H1 (cell line): ENCODE measurements around the gene MBD1. TPM values are rescaled to one million over a fixed set of nuclear protein-coding genes. Genes with fewer than 3 reads are reported as not detected.

Experiments
- CTCF ChIA-PET: fragments of 300-600 bp; sonication (Branson Sonifier 250); formaldehyde crosslinking; loops from one replicate; lab custom pipeline; 2021; ENCODE audit not compliant: partially characterized antibody; lab: Charles Lee
- POLR2A ChIA-PET: fragments of 300-600 bp; sonication (Branson Sonifier 250); formaldehyde crosslinking; loops from one replicate; lab custom pipeline; 2021; ENCODE audit warnings: inconsistent platforms; ENCODE audit not compliant: partially characterized antibody; lab: Charles Lee
- DNase-seq, 2 experiments: peaks; one replicate each; pipeline versions ENCODE4 v3.0.0 to v3.0.0-alpha.2; 2010 to 2022; ENCODE audit warnings: low spot score in 2 of 2, low read depth in 1 of 2, mixed read lengths in 1 of 2
- FAIRE-seq: peaks from 2 replicates; lab custom pipeline; 2011; peaks lifted over from hg19 to GRCh38; lab: Jason Lieb, UNC
- H2AFZ ChIP-seq: 2 replicates; pipeline ENCODE4 v1.8.1; 2012; ENCODE audit warnings: low read length, inconsistent platforms
- H2AK5ac ChIP-seq: 2 replicates; pipeline ENCODE4 v1.6.1; 2013; ENCODE audit warnings: low read depth, low read length
- H2BK120ac ChIP-seq: replicated peaks from 2 replicates; pipeline ENCODE3; 2013; ENCODE audit warnings: low read depth, low read length, inconsistent platforms
- H2BK12ac ChIP-seq: 2 replicates; pipeline ENCODE4 v1.6.1; 2013; ENCODE audit warnings: low read depth, low read length
- H2BK15ac ChIP-seq: 2 replicates; pipeline ENCODE4 v1.6.1; 2013; ENCODE audit warnings: low read length
- H2BK20ac ChIP-seq: 2 replicates; pipeline ENCODE4 v1.6.1; 2013; ENCODE audit warnings: low read length
- H2BK5ac ChIP-seq: 2 replicates; pipeline ENCODE4 v1.6.1; 2013; ENCODE audit warnings: low read depth, low read length
- H3K14ac ChIP-seq: 2 replicates; pipeline ENCODE4 v1.6.1; 2013; ENCODE audit warnings: inconsistent platforms; ENCODE audit not compliant: insufficient read length
- H3K18ac ChIP-seq: 2 replicates; pipeline ENCODE4 v1.6.1; 2013; ENCODE audit warnings: low read length; ENCODE audit errors: extremely low read depth
- H3K23ac ChIP-seq: 2 replicates; pipeline ENCODE4 v1.6.1; 2013; ENCODE audit warnings: inconsistent platforms; ENCODE audit not compliant: insufficient read length
- H3K23me2 ChIP-seq: 2 replicates; pipeline ENCODE4 v1.6.1; 2013; ENCODE audit warnings: low read depth, low read length
- H3K27ac ChIP-seq: 2 replicates; pipeline ENCODE4 v1.6.1; 2011; ENCODE audit warnings: low read depth, low read length, inconsistent platforms
- H3K27me3 ChIP-seq, 4 experiments: replicated peaks in 1 of 4; 1 replicate in 1 of 4; 2 replicates in 3 of 4; pipeline versions ENCODE4 v1.6.1 to v1.8.1; 2011 to 2013; ENCODE audit warnings: low read length in 3 of 4, mild to moderate bottlenecking in 3 of 4, inconsistent platforms in 2 of 4, mixed read lengths in 2 of 4, moderate library complexity in 1 of 4; ENCODE audit not compliant: control insufficient read depth in 3 of 4, insufficient read depth in 3 of 4; ENCODE audit errors: extremely low read depth in 1 of 4
- H3K36me3 ChIP-seq, 4 experiments: 2 replicates each; pipeline versions ENCODE4 v1.6.1 to v1.8.1; 2011 to 2013; ENCODE audit warnings: mild to moderate bottlenecking in 4 of 4, low read length in 3 of 4, moderate library complexity in 2 of 4, control low read depth in 1 of 4, inconsistent platforms in 1 of 4; ENCODE audit not compliant: insufficient read depth in 4 of 4, control insufficient read depth in 2 of 4
- H3K4ac ChIP-seq: replicated peaks from 2 replicates; pipeline ENCODE3; 2013; ENCODE audit warnings: low read length, low read depth, mixed read lengths, inconsistent platforms; ENCODE audit not compliant: insufficient read length
- H3K4me1 ChIP-seq, 4 experiments: replicated peaks in 1 of 4; 1 replicate in 1 of 4; 2 replicates in 3 of 4; pipeline versions ENCODE4 v1.6.1 to v1.8.1; 2011 to 2013; ENCODE audit warnings: low read length in 3 of 4, inconsistent platforms in 2 of 4, mixed read lengths in 1 of 4; ENCODE audit not compliant: insufficient read depth in 4 of 4, control insufficient read depth in 3 of 4
- H3K4me2 ChIP-seq, 2 experiments: 2 replicates each; pipeline versions ENCODE4 v1.6.1 to v1.8.1; 2011 to 2013; ENCODE audit warnings: low read depth in 2 of 2, low read length in 2 of 2, control low read depth in 1 of 2, inconsistent platforms in 1 of 2, mild to moderate bottlenecking in 1 of 2; ENCODE audit not compliant: insufficient read depth in 1 of 2
- H3K4me3 ChIP-seq, 4 experiments: fragments of 200-600, 300-600 bp in 1 of 4; sonication (generic), shearing (Covaris generic), sonication (Bioruptor Twin) in 1 of 4; 2 replicates each; pipeline versions ENCODE4 v1.5.1 to v1.8.1; 2011 to 2016; ENCODE audit warnings: low read length in 4 of 4, low read depth in 3 of 4, control low read depth in 2 of 4, inconsistent platforms in 2 of 4, mild to moderate bottlenecking in 2 of 4, mixed read lengths in 1 of 4, moderate library complexity in 1 of 4; ENCODE audit not compliant: insufficient read depth in 2 of 4; ENCODE audit errors: extremely low read depth in 1 of 4
- H3K56ac ChIP-seq: replicated peaks from 2 replicates; pipeline ENCODE3; 2013; ENCODE audit warnings: low read depth, mild to moderate bottlenecking, mixed read lengths, low read length, inconsistent platforms; ENCODE audit not compliant: insufficient read length
- H3K79me1 ChIP-seq: 2 replicates; pipeline ENCODE4 v1.6.1; 2013; ENCODE audit warnings: low read depth, low read length, control low read depth
- H3K79me2 ChIP-seq, 2 experiments: 2 replicates each; pipeline versions ENCODE4 v1.6.1 to v1.8.1; 2012 to 2013; ENCODE audit warnings: low read length in 2 of 2, mild to moderate bottlenecking in 2 of 2, inconsistent platforms in 1 of 2; ENCODE audit not compliant: insufficient read depth in 2 of 2, control insufficient read depth in 1 of 2
- H3K9ac ChIP-seq, 4 experiments: replicated peaks in 1 of 4; 1 replicate in 1 of 4; 2 replicates in 3 of 4; pipeline versions ENCODE4 v1.6.1 to v1.8.1; 2011 to 2013; ENCODE audit warnings: low read depth in 3 of 4, low read length in 3 of 4, control low read depth in 2 of 4, mild to moderate bottlenecking in 2 of 4, moderate library complexity in 2 of 4, inconsistent platforms in 1 of 4; ENCODE audit errors: extremely low read depth in 1 of 4
- H3K9me3 ChIP-seq, 2 experiments: 2 replicates each; pipeline versions ENCODE4 v1.6.1 to v1.8.1; 2012 to 2013; ENCODE audit warnings: mild to moderate bottlenecking in 2 of 2, moderate library complexity in 2 of 2, control low read depth in 1 of 2, inconsistent platforms in 1 of 2, low read depth in 1 of 2, low read length in 1 of 2, mixed read lengths in 1 of 2; ENCODE audit not compliant: insufficient read depth in 2 of 2
- H4K20me1 ChIP-seq, 2 experiments: replicated peaks in 1 of 2; 2 replicates each; pipeline versions ENCODE3 to v1.8.1; 2011 to 2013; ENCODE audit warnings: inconsistent platforms in 2 of 2, low read length in 2 of 2, mild to moderate bottlenecking in 1 of 2; ENCODE audit not compliant: insufficient read depth in 2 of 2, control insufficient read depth in 1 of 2
- H4K5ac ChIP-seq: 2 replicates; pipeline ENCODE4 v1.6.1; 2013; ENCODE audit warnings: low read length, low read depth, mixed read lengths, inconsistent platforms; ENCODE audit not compliant: insufficient read length
- H4K8ac ChIP-seq: 2 replicates; pipeline ENCODE4 v1.8.0; 2013; ENCODE audit warnings: mild to moderate bottlenecking, moderate library complexity, low read length, inconsistent platforms; ENCODE audit not compliant: insufficient read depth; ENCODE audit errors: extremely low read depth
- H4K91ac ChIP-seq: replicated peaks from 2 replicates; pipeline ENCODE3; 2013; ENCODE audit warnings: low read length, mixed read lengths, inconsistent platforms; ENCODE audit not compliant: insufficient read length
- BCL11A ChIP-seq, 2 experiments: IDR thresholded peaks; one replicate each; pipeline ENCODE4 v1.6.1; 2011; ENCODE audit warnings: low read depth in 2 of 2, low read length in 2 of 2, mild to moderate bottlenecking in 2 of 2
- EZH2 ChIP-seq: fragments of 200-600 bp; sonication (generic); IDR thresholded peaks from 2 replicates; pipeline ENCODE4 v1.7.1; 2012; ENCODE audit warnings: low read depth, mild to moderate bottlenecking, moderate library complexity, low read length, inconsistent platforms; ENCODE audit not compliant: severe bottlenecking
- HDAC2 ChIP-seq, 2 experiments: fragments of 300-600 bp in 1 of 2; sonication (generic) in 1 of 2; IDR thresholded peaks; 2 replicates each; pipeline ENCODE4 v1.6.1; 2011 to 2012; ENCODE audit warnings: low read depth in 2 of 2, low read length in 2 of 2, mild to moderate bottlenecking in 2 of 2, moderate library complexity in 2 of 2, borderline replicate concordance in 1 of 2, inconsistent platforms in 1 of 2
- KDM1A ChIP-seq: fragments of 200-600, 300-600 bp; sonication (generic); IDR thresholded peaks from 2 replicates; pipeline ENCODE4 v1.7.1; 2016; ENCODE audit warnings: mild to moderate bottlenecking, low read length, borderline replicate concordance
- WGBS, 2 experiments: shearing (Covaris generic) in 1 of 2; methylation state at CpG; one replicate each; pipeline versions ENCODE4 v1.1.6 to v1.1.7; 2013 to 2015; ENCODE audit warnings: low lambda C conversion rate in 2 of 2, mixed read lengths in 2 of 2, inconsistent platforms in 1 of 2, low coverage in 1 of 2, missing lambda C conversion rate in 1 of 2; ENCODE audit not compliant: insufficient replicate concordance in 2 of 2, insufficient coverage in 1 of 2, insufficient read length in 1 of 2; ENCODE audit errors: extremely low coverage in 1 of 2, missing lambda C conversion rate in 1 of 2; 5-methylcytosine and 5-hydroxymethylcytosine counted together
- polyA plus RNA-seq, 7 experiments: library from polyadenylated mRNA; depleted of rRNA in 3 of 7; stranded (reverse) in 5 of 7; unstranded in 2 of 7; fragments of >200 nt in 5 of 7; fragments of 200-250 nt in 2 of 7; gene quantifications; 1 replicate in 5 of 7; 2 replicates in 1 of 7; 4 replicates in 1 of 7; pipeline versions ENCODE4 v1.2.1 to v1.2.3, GENCODE V29; 2011 to 2013; ENCODE audit warnings: missing spikeins in 2 of 7, mixed read lengths in 2 of 7
- total RNA-seq: library from RNA; stranded (reverse); fragmentation: NEBNext Ultra II Directional; extraction: Animal tissue kit (Norgen Biotek cat#: 25700); gene quantifications from 2 replicates; pipeline ENCODE4 v1.2.1, GENCODE V29; 2021

Gene MBD1
- total and polyA plus RNA-seq, 2 of the 8 experiments (the other 6 are each of a cell fraction or from before 2014, with no cell fraction given): 32.2 to 41.6 TPM

GRCh38 chr18:50277942-50278341 is 3.4 kb downstream of the MBD1 start:
- no peak overlapping the region for H2BK20ac ChIP-seq
- no peak for DNase-seq
- H3K4me2 ChIP-seq: no peak overlapping the region
- no peak overlapping the region for H2AK5ac ChIP-seq
- no peak overlapping the region for H4K8ac ChIP-seq
- H3K79me1 ChIP-seq: peaks cover 6% of the 10 kb centered on the region; the same call in 1 of the 2 replicates
- ChIA-PET POLR2A (no interaction called here), CTCF (interaction anchor here (0.5 to 2.0 kb wide), 3 partner anchors 9 to 173 kb away, joined by 3 to 11 read pairs (median 7); no protein-coding TSS in a partner anchor)
- H3K79me2 ChIP-seq: peaks cover 0 to 23% of the 10 kb centered on the region in 2 experiments; a peak in 2 of 4 replicates
- WGBS, 2 experiments: 90% methylated on average over 6 of the region's 6 CpGs; no CpG with 5 or more reads in 1 of the 2 experiments
- no peak overlapping the region for H2AFZ ChIP-seq
- no peak overlapping the region for H3K4me3 ChIP-seq
- no peak overlapping the region for H3K9ac ChIP-seq
- H4K91ac ChIP-seq: no peak overlapping the region
- no peak for FAIRE-seq
- peaks cover 3 to 15% of the 10 kb centered on the region in 2 experiments for H4K20me1 ChIP-seq
- no peak overlapping the region for H2BK5ac ChIP-seq
- no peak overlapping the region for H3K4ac ChIP-seq
- peaks cover 20 to 47% (median 33%) of the 10 kb centered on the region in 4 experiments for H3K36me3 ChIP-seq
- no peak overlapping the region for H2BK15ac ChIP-seq
- H4K5ac ChIP-seq: no peak overlapping the region
- no peak overlapping the region for H3K14ac ChIP-seq
- H3K9me3 ChIP-seq: no peaks in the 10 kb centered on the region; a peak in 1 of 4 replicates
- no peak overlapping the region for H3K56ac ChIP-seq
- no peak overlapping the region for H2BK12ac ChIP-seq
- H3K27ac ChIP-seq: no peak overlapping the region
- peaks cover 12% of the 10 kb centered on the region for H3K23me2 ChIP-seq
- H2BK120ac ChIP-seq: no peak overlapping the region
- no peak overlapping the region for H3K18ac ChIP-seq
- H3K23ac ChIP-seq: no peak overlapping the region
- peaks cover 0 to 8% (median 3%) of the 10 kb centered on the region in 4 experiments; a peak in 4 of 7 replicates for H3K4me1 ChIP-seq
- H3K27me3 ChIP-seq: no peaks in the 10 kb centered on the region
- TF ChIP-seq BCL11A (IDR thresholded peaks at IDR 0.05; ENCODE audit: low read depth in 2 of 2, low read length in 2 of 2) (no peak), KDM1A (no peak), EZH2 (no peak), HDAC2 (IDR thresholded peaks at IDR 0.05; ENCODE audit: borderline replicate concordance in 1 of 2, low read depth in 2 of 2, low read length in 2 of 2) (no peak)
